ENCODE data around the gene EXOC3L4. TPM values are rescaled to one million over a fixed set of nuclear protein-coding genes. Genes with fewer than 3 reads are reported as not detected.

EXOC3L4 gene
- total RNA-seq, 1 experiment from 2014 or later, result not detected

DNA sequence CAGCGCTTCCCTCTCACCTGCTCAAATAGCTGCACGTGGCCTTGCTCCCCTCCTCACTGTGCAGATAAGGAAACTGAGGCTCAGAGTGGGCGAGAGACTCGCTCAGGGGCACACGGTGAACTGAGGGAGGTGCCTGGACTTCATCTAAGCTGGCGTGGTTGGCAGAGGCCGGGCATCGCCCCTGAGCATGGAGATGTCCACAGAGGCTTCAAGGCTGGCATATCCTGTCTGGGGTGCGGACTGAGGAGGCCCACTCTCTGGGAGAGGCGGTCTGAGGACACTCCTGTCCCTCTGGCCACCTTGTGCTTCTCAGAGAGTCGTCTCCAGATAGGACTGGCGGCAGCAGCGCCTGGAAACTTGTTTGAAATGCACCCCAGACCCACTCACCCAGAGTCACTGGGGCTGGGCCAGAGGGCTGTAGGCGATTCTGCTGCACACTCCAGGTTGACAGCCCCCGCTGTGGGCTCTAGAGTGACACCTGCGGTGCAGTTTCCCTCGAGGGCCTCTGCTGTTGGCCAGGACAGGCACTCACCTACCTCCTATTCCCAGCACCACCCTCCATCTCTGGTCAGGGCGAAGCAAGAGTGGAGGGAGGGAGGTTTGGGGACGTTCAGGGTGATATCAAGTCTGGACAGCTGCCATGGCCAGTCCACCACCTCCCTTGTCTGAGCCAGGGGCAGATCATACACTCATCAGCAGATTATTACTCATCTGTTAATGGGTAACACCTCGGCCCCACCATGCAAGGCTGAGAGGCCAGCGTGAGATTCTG lies 21.7 kb upstream of the EXOC3L4 start:
- Mint-ChIP-seq H3K4me3 (ENCODE audit: unreplicated experiment) (no peak overlapping the region), H3K36me3 (ENCODE audit: insufficient read depth, unreplicated experiment) (peaks cover under 1% of the 10 kb centered on the region), H3K27me3 (ENCODE audit: insufficient read depth, unreplicated experiment) (no peaks in the 10 kb centered on the region), H3K27ac (ENCODE audit: low read depth, unreplicated experiment) (peak overlapping the region; percentile 63), H3K4me1 (ENCODE audit: insufficient read depth, unreplicated experiment) (peaks cover 9% of the 10 kb centered on the region), H3K9me3 (ENCODE audit: unreplicated experiment) (no peaks in the 10 kb centered on the region)
- DNase-seq (ENCODE audit: unreplicated experiment), result peak; percentile 33
- TF ChIP-seq CTCF (IDR thresholded peaks at IDR 0.05; ENCODE audit: unreplicated experiment), result no peak
- ChIA-PET POLR2A (interaction anchor here (1.4 to 2.2 kb wide), 3 partner anchors 16 to 86 kb away, joined by 4 to 10 read pairs (median 4); partner anchors contain the start of gene CDC42BPB), CTCF (interaction anchor here (0.7 kb wide), 2 partner anchors 86 to 505 kb away, joined by 3 to 4 read pairs; no protein-coding TSS in a partner anchor)
- BruUV-seq (replicated peaks), result no TSS peak
- intact Hi-C loops (cut with micrococcal nuclease), result loop anchor here (10.0 kb wide), 1 partner anchor 378 kb away; no protein-coding TSS in a partner anchor

- Mint-ChIP-seq H3K9me3 (ENCODE audit: unreplicated experiment) (no peaks in the 10 kb centered on the region), H3K36me3 (ENCODE audit: insufficient read depth, unreplicated experiment) (no peaks in the 10 kb centered on the region), H3K27me3 (ENCODE audit: insufficient read depth, unreplicated experiment) (no peaks in the 10 kb centered on the region), H3K27ac (ENCODE audit: low read depth, unreplicated experiment) (peak overlapping the region; percentile 63), H3K4me3 (ENCODE audit: unreplicated experiment) (no peak overlapping the region), H3K4me1 (ENCODE audit: insufficient read depth, unreplicated experiment) (peaks cover 6% of the 10 kb centered on the region)
- BruUV-seq (replicated peaks), result no TSS peak
- DNase-seq (ENCODE audit: unreplicated experiment), result no peak
- no peak for TF ChIP-seq CTCF (IDR thresholded peaks at IDR 0.05; ENCODE audit: unreplicated experiment)
- ChIA-PET CTCF (interaction anchor here (0.7 to 3.0 kb wide), 4 partner anchors 32 to 504 kb away, joined by 4 to 20 read pairs (median 10); no protein-coding TSS in a partner anchor), POLR2A (interaction anchor here (1.2 to 1.4 kb wide), 3 partner anchors 16 to 31 kb away, joined by 3 to 4 read pairs (median 4); partner anchors contain the start of gene CDC42BPB)
- intact Hi-C loops (cut with micrococcal nuclease), result loop anchor here (10.0 kb wide), 1 partner anchor 379 kb away; no protein-coding TSS in a partner anchor
These were observed 21.1 kb upstream of the EXOC3L4 start for GRCh38 chr14:103073367-103073875.

DNA sequence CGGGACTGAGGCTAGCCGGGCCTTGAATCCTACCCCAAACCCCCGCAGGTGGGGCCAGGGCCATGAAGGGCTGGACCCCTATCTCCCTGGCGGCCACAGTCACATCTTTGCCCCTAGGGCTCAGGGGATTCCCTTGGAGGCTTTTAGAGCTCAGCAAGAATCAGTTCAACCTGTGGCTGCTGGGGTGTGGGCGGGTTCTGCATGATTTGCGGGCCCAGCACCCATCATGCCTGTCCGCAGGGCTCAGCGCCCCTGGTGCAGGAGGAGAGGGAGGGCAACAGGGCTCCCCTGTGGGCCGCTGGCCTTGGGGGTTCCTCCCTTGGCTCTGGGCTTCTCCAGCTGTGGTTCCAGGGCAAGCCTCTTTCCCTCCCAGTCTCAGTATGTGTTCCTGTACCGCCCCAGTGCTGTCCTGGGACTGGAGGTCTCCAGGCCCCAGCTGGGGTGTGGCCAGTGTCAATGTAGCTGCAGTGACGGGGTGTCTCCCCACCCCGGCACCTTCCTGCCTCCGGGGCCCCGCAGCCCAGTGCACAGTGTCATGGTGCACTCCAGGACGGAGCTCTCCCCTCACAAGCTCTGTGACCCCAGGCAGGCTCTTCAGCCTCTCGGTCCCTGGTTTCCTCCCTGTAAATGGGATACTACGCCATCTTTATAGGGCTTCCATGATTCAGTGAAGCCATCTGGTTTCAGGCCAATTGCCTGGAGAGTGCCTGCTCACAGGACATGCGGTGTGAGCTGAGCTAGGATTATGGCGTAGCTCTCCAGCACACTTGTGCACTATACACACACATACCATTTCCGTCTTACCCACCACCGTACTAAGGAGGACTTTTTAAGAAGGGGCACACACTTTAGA lies 20.4 kb upstream of the EXOC3L4 start:
- no peak for TF ChIP-seq CTCF (IDR thresholded peaks at IDR 0.05; ENCODE audit: unreplicated experiment)
- intact Hi-C loops (cut with micrococcal nuclease), result loop anchor here (10.0 kb wide), 1 partner anchor 379 kb away; no protein-coding TSS in a partner anchor
- no peak for DNase-seq (ENCODE audit: unreplicated experiment)
- ChIA-PET CTCF (interaction anchor here (0.5 to 3.0 kb wide), 16 partner anchors 23 to 503 kb away, joined by 3 to 20 read pairs (median 4); no protein-coding TSS in a partner anchor), POLR2A (interaction anchor here (0.6 to 1.4 kb wide), 7 partner anchors 17 to 80 kb away, joined by 3 to 4 read pairs (median 3); partner anchors contain the start of gene CDC42BPB)
- peaks cover 6% of the 10 kb centered on the region for H3K4me1 Mint-ChIP-seq (ENCODE audit: insufficient read depth, unreplicated experiment)
- H3K27me3 Mint-ChIP-seq (ENCODE audit: insufficient read depth, unreplicated experiment), result no peaks in the 10 kb centered on the region
- H3K36me3 Mint-ChIP-seq (ENCODE audit: insufficient read depth, unreplicated experiment), result no peaks in the 10 kb centered on the region
- BruUV-seq (replicated peaks), result no TSS peak
- H3K27ac Mint-ChIP-seq (ENCODE audit: low read depth, unreplicated experiment), result no peak overlapping the region
- H3K9me3 Mint-ChIP-seq (ENCODE audit: unreplicated experiment), result no peaks in the 10 kb centered on the region
- no peak overlapping the region for H3K4me3 Mint-ChIP-seq (ENCODE audit: unreplicated experiment)
